Heart left ventricle (tissue), 13 donors: Measurements from ENCODE around the gene SLC15A4.

Experiments
- CTCF ChIP-seq, 12 donors: fragments of 200-600 bp; sonication (generic) in 4 of 12; IDR thresholded peaks; one replicate each; pipeline versions ENCODE4 v1.5.0 to v1.8.0; 2018 to 2022; ENCODE audit warnings: antibody characterized with exemption in 12 of 12, mild to moderate bottlenecking in 5 of 12
- POLR2A ChIP-seq, 2 donors: fragments of 450-650 bp; IDR thresholded peaks; one replicate each; pipeline ENCODE4 v1.6.1; 2017; ENCODE audit warnings: antibody characterized with exemption in 2 of 2, mild to moderate bottlenecking in 2 of 2, moderate library complexity in 2 of 2
- donor health status: ischemic (EF 13 %, LVEDD 7.1; RV severe dilation, severe dysfunction).
- donor health status: DM: no; HTN: yes; CAD: no.
- donor health status: DM: no; HTN: no; CAD: no.
- donor health status: ischemic (EF 25% LVEDD 6.9; RV normal size, moderate dysfunction).
- donor health status: ischemic (EF 25% LVEDD 5.7; RV mildly dilated, moderate dysfunction).
- donor health status: ischemic (EF 35%, LVEDD 5.7; RV mildly dilated, moderate dysfunction).
- donor health status: nonischemic (EF 11% LVEDD 7.7; RV severe dilation, severe dysfunction).
- donor health status: DM: yes; HTN: yes; CAD: no.
- donor health status: PGD.
- donor health status: ischemic (EF 29% LVEDD 5.4; RV normal size, mild dysfunction).
- donor health status: nonischemic (EF 23%, LVEDD 6.1; RV moderate dilation, normal function).

GRCh38 chr12:128793701-128794100 lies 30.1 kb downstream of the SLC15A4 start:
- TF ChIP-seq POLR2A (IDR thresholded peaks at IDR 0.05) (no peak), CTCF (IDR thresholded peaks at IDR 0.05) (no peak)
